Uterus (tissue), 4 donors: ENCODE results near the gene EGLN3. TPM values are rescaled to one million over a fixed set of nuclear protein-coding genes. Genes with fewer than 3 reads are reported as not detected.

Source experiments
- DNase-seq, 2 donors: peaks; one replicate each; pipeline ENCODE4 v3.0.0-alpha.2; 2019 to 2020
- H3K27ac ChIP-seq, 2 donors: fragments of 200-600 bp; sonication (generic); 1 replicate in 1 of 2; 2 replicates in 1 of 2; pipeline ENCODE4 v1.5.1; 2016 to 2018
- H3K27me3 ChIP-seq, 2 donors: fragments of 200-600 bp; sonication (generic); one replicate each; pipeline ENCODE4 v1.5.1; 2018 to 2019; ENCODE audit warnings: control low read depth in 1 of 2
- H3K36me3 ChIP-seq, 2 donors: fragments of 200-600 bp; sonication (generic); one replicate each; pipeline ENCODE4 v1.5.1; 2019; ENCODE audit warnings: control low read depth in 1 of 2
- H3K4me1 ChIP-seq, 2 donors: fragments of 200-600 bp; sonication (generic); one replicate each; pipeline ENCODE4 v1.5.1; 2018 to 2019; ENCODE audit warnings: control low read depth in 1 of 2
- H3K4me3 ChIP-seq, 2 donors: fragments of 200-600 bp; sonication (generic); 1 replicate in 1 of 2; 2 replicates in 1 of 2; pipeline ENCODE4 v1.5.1; 2018 to 2019; ENCODE audit warnings: mild to moderate bottlenecking in 1 of 2
- H3K9me3 ChIP-seq, 2 donors: fragments of 200-600 bp; sonication (generic); one replicate each; pipeline ENCODE4 v1.5.1; 2019; ENCODE audit warnings: control low read depth in 1 of 2
- POLR2A ChIP-seq, 2 donors: fragments of 450-650 bp; IDR thresholded peaks; one replicate each; pipeline ENCODE4 v1.6.1; 2016; ENCODE audit warnings: antibody characterized with exemption in 2 of 2, mild to moderate bottlenecking in 1 of 2, moderate library complexity in 1 of 2
- intact Hi-C: fragments of 100-400 bp; cut with DNase I; formaldehyde crosslinking; loops from one replicate; pipeline ENCODE4 v1.15.1; 2023; ENCODE audit warnings: low total_unique reads
- total RNA-seq, 4 donors: library from RNA; depleted of rRNA in 3 of 4; stranded (reverse); fragments of >200 nt in 3 of 4; gene quantifications; one replicate each; pipeline versions ENCODE4 v1.1.0 to v1.2.4, GENCODE V29; 2014 to 2023
- TF ChIP-seq, protein P1 (sequence below), 4 experiments: fragments of 200-600 bp in 2 of 4; fragments of 450-650 bp in 2 of 4; sonication (generic) in 2 of 4; IDR thresholded peaks; one replicate each; pipeline ENCODE4 v1.5.1; 2016 to 2019; ENCODE audit warnings: antibody characterized with exemption in 4 of 4, mild to moderate bottlenecking in 2 of 4, moderate library complexity in 1 of 4
- donor health status: DM: yes; HTN: yes; CAD: no.

The EGLN3 gene
- total RNA-seq, 4 donors from 2014 or later, result 2.6 to 42.7 (median 8.7) TPM

DNA sequence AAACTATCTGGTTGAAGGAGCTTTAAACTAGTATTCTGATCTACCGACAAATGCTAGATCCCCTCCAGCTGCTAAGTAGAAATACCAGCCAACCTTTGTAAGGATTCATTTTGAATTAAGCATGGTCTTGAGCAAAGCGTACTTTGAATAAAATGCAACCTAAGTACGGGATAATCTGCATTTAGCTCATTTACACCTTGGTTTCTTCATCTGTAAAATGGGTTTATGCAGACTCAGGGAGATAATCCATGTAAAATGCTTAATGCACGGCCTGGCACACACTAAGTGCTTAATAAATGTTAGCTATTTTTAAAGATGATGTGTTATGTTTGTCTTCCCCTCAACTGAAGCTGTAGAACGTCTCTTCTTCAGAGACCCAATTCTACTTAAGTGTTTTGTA lies 15.9 kb downstream of the EGLN3 start:
- Histone ChIP-seq H3K9me3 (no peaks in the 10 kb centered on the region), H3K4me1 (no peaks in the 10 kb centered on the region)
- intact Hi-C loops, result no loop called here

DNA sequence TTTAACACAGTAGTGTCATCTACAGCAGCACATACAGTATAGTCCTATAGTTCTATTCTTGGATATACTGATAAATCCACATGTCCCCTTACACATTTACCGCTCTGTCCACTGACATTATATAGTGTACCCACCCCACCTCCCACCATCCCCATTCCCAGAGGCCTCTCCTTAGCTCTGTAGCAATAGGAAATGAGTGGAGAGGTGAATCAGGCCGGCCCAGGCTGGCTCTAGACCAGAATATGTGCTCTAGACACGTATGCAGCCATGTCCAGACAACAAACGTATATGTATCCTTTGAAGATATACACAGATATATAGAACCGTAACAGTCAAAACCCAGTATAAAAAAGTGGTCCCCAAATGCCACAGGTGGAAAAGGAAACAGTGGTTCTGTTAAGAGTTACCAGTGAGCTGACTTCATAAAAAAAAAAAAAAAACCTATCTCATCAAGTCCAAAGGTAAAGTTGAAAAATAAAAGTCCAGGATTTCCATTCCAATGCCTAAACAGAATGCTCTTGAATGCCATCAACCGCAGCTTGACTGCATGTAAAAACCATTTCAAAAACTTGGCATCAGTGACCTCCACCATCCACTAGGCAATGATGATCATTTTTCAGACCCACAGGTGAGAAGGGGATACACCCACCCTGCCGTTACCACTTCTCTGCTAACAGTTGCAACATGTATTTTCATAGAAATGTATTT lies 16.7 kb downstream of the EGLN3 start:
- H3K9me3 ChIP-seq, result no peaks in the 10 kb centered on the region
- DNase-seq, result no peak
- intact Hi-C loops, result no loop called here
- H3K36me3 ChIP-seq, result no peaks in the 10 kb centered on the region
- no peaks in the 10 kb centered on the region for H3K27me3 ChIP-seq
- no peak overlapping the region for H3K4me3 ChIP-seq
- no peak for TF ChIP-seq POLR2A (IDR thresholded peaks at IDR 0.05)
- TF ChIP-seq, protein P1, sequence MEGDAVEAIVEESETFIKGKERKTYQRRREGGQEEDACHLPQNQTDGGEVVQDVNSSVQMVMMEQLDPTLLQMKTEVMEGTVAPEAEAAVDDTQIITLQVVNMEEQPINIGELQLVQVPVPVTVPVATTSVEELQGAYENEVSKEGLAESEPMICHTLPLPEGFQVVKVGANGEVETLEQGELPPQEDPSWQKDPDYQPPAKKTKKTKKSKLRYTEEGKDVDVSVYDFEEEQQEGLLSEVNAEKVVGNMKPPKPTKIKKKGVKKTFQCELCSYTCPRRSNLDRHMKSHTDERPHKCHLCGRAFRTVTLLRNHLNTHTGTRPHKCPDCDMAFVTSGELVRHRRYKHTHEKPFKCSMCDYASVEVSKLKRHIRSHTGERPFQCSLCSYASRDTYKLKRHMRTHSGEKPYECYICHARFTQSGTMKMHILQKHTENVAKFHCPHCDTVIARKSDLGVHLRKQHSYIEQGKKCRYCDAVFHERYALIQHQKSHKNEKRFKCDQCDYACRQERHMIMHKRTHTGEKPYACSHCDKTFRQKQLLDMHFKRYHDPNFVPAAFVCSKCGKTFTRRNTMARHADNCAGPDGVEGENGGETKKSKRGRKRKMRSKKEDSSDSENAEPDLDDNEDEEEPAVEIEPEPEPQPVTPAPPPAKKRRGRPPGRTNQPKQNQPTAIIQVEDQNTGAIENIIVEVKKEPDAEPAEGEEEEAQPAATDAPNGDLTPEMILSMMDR (IDR thresholded peaks at IDR 0.05), result no peak
- no peaks in the 10 kb centered on the region for H3K4me1 ChIP-seq
- H3K27ac ChIP-seq, result no peak overlapping the region

More for the DNA sequence above, 15.9 kb downstream of the EGLN3 start:
- Histone ChIP-seq H3K36me3 (no peaks in the 10 kb centered on the region), H3K27ac (no peak overlapping the region), H3K27me3 (no peaks in the 10 kb centered on the region), H3K4me3 (no peak overlapping the region)
- no peak for DNase-seq
- TF ChIP-seq, protein P1 (IDR thresholded peaks at IDR 0.05), result no peak
- TF ChIP-seq POLR2A (IDR thresholded peaks at IDR 0.05), result no peak

DNA sequence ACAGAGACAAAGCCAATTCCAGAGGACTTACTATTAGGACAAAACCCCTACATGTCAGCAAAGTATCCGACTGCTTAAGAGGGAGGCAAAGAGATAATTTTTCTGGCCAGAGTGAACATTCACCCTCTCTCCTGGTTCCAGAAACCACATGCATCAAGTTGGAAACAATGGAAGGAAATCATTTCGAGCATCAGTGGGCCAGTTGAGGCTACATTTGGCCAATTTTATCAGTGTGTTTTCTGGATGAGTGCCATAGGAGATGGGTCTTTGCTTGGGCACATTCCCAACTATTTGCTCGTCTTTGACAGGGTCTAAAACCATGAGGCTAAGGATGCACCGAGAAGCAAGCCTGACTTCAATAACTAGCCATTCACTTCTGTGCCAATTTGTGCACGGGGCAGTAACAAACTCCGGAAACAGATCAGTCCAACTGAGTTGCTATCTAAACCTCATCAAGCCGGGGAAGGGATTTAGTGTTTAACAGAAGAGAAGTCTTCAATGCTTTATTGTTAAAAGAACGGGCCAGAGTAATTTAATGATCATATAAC lies 17.4 kb downstream of the EGLN3 start:
- Histone ChIP-seq H3K4me3 (no peak overlapping the region), H3K27ac (no peak overlapping the region), H3K4me1 (no peaks in the 10 kb centered on the region), H3K36me3 (no peaks in the 10 kb centered on the region), H3K27me3 (no peaks in the 10 kb centered on the region), H3K9me3 (no peaks in the 10 kb centered on the region)
- TF ChIP-seq, protein P1 (IDR thresholded peaks at IDR 0.05), result no peak
- no peak for TF ChIP-seq POLR2A (IDR thresholded peaks at IDR 0.05)
- intact Hi-C loops, result no loop called here
- no peak for DNase-seq

DNA sequence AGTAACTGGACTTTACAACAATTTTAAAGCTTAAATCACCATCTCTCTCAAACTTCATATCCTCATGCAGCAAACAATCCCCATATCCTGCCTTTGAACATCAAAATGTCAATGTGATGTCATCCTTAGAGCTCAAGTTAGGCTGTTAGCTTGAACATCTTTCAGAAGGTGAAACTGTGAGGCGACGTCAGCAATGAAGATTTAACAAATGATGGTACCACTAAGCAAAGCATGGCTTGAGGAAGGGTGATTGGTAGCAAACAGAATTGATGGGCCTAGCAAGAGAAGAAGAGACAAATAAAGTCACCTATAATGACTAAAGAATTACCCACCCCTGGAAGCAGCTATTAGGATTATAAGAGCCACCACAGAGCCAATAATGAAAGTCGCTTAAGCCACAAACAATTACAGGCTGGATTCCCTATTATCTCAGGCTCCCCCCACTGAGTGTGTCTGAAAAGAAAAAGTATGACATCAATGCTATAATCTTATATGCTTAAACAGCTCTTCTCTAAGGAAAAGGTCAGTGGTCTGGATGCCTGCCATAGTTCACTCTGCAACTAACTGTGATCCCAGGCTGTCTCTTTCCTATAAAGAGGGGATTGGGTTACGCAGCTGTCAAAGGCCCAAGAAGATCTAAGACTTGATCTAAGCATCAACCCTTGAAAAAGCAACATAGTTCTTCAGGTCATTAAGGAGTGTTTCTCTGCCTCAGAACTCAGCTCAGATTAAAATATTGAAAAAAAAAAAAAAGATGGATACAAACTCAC lies 18.1 kb downstream of the EGLN3 start:
- Histone ChIP-seq H3K36me3 (no peaks in the 10 kb centered on the region), H3K27ac (no peak overlapping the region), H3K4me1 (no peaks in the 10 kb centered on the region), H3K9me3 (no peaks in the 10 kb centered on the region), H3K4me3 (no peak overlapping the region), H3K27me3 (no peaks in the 10 kb centered on the region)
- DNase-seq, result no peak
- no peak for TF ChIP-seq POLR2A (IDR thresholded peaks at IDR 0.05)
- intact Hi-C loops, result no loop called here

DNA sequence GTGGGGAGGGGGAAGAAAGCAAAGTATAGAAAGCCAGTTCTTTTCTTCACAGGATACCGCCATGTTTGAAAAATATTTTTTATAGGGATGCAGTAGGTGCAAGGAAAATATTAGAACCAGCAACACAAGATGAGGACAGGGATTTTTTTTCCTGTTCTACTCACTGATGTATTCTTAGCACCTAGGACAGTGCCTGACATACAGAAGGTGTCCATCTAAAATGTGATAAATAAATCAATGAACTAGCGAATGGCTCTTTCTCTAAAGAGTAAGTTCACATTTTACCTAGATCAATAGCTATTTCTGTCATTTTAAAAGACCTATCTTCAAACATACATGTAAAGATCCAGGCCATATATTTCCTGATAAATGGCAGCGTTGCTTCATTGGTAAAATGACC lies 18.8 kb downstream of the EGLN3 start:
- no peak for DNase-seq
- no peaks in the 10 kb centered on the region for H3K36me3 ChIP-seq
- no peaks in the 10 kb centered on the region for H3K27me3 ChIP-seq
- H3K9me3 ChIP-seq, result no peaks in the 10 kb centered on the region
- no peaks in the 10 kb centered on the region for H3K4me1 ChIP-seq
- no peak overlapping the region for H3K27ac ChIP-seq
- intact Hi-C loops, result no loop called here
- no peak overlapping the region for H3K4me3 ChIP-seq
- TF ChIP-seq, protein P1 (IDR thresholded peaks at IDR 0.05), result no peak
- TF ChIP-seq POLR2A (IDR thresholded peaks at IDR 0.05), result no peak
